Measurements from ENCODE around the gene UTF1.
"Not testable (repeated sequence)": the region's sequence is repeated elsewhere in the genome, so short reads cannot be mapped to it uniquely, and the experiment has no call there.

UTF1 gene

DNA sequence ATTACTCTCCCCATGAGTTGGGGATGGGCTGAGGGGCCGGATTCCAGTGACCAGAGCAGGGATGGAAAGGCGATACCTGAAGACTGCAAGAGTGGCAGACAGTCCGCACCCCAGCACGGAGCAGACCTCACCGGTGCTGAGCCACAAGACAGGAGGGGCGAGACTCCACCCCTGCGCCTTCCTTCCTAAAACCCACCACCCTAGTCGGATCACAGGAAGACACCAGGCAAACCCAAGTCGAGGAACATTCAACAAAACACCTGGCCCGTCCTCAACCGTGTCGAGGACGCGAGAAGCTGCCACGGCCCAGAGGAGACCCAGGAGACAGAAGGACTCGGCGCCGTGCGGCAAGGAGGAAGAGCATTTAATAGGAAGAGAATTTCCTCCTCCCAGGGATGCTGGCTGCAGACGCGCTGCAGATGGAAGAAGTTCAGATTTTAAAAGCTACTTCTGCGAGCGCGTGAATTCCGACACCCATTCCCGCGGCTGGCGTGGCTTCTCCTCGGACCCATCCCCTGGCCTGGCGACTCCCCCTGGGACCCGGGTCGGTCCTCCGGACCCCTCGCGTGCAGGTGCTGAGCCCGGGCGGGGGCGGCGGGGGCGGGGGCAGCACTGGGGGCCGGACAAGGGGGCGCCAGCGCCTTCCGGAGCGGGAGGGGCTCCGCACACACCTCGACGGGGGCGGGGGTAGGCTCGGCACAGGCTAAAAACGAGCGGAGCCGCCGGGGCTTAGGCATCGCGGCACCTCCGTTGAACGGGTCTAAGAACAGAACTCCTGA, 563 bp upstream of the UTF1 start:
- DNase-seq: no peak

DNA sequence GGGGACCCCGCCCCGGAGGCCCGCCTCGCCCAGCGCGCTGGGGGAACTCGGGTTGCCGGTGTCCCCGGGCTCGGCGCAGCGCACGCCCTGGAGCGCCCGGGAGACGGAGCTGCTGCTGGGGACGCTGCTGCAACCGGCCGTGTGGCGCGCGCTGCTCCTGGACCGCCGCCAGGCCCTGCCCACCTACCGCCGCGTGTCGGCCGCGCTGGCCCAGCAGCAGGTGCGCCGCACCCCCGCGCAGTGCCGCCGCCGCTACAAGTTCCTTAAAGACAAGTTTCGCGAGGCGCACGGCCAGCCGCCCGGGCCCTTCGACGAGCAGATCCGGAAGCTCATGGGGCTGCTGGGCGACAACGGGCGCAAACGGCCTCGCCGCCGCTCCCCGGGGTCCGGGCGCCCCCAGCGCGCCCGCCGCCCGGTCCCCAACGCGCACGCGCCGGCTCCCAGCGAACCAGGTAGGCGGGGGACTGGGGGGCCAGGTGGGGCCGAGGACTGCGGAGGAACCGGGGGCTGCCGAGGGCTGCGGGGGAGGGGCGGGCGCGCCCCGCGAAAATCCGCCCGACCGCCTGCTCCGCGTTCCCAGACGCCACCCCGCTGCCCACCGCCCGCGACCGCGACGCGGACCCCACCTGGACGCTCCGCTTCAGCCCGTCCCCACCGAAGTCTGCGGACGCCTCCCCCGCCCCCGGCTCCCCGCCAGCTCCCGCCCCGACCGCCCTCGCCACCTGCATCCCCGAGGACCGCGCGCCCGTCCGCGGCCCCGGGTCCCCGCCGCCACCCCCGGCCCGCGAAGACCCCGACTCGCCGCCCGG, 574 bp downstream of the UTF1 start:
- DNase-seq: peak; percentile 26

DNA sequence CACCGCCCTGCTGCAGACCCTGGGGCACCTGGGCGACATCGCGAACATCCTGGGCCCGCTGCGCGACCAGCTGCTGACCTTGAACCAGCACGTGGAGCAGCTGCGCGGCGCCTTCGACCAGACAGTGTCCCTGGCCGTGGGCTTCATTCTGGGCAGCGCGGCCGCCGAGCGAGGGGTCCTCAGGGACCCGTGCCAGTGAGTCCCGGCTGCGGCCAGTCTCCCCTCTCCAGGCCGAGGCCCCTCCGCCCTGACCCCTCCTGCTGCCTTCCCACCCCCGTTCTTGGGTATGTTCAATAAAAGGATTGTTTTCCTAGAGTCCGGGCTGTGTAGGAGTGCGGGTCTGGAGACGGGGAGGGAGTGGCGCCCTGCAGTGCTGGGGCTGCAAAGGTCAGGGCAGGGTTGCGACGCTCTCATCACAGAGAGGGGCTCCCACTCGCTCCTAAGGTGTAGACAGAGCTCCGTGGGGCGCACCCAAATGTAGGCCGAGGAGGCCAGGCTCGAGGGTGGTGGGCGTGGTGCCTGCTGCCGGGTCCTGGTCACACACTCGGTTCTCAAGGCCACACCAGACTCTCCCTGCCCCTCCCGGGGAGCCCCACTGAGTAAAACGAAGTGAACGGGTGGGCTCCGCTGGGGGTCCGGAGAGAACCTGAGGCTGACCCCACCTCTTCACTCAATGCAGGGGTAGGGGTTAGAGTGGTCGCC, 1.4 kb downstream of the UTF1 start:
- DNase-seq: no peak

DNA sequence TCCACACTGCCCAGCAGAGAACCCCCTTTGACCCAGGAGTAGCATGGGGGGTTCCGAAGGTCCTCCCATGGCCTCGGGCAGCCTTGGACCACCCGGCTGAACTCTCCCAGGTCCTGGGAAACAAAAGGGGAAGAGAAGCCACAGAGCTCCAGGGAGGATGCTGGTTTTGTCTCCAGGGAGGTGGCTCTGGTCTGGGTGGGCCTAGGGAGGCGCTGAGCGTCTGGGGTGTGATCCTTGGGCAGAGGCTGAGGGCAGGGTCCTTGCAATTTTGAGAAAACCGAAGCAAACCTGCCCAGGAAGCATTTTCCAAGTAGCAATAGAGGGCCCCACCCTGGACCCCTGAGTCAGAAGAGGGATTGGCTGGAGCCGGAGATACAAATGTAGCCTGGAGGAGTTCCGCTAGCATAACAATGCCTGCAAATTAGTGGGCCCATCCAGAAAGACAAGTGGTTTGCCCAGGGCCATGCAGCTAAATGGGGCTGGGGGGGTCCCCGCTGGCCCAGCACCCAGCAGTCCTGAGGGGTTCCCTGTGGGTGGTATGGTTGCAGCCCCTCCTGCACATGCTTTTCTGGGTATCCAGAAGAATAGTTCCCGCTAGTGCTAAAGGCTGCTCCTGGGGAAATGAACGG, 2.0 kb downstream of the UTF1 start:
- DNase-seq: no peak

DNA sequence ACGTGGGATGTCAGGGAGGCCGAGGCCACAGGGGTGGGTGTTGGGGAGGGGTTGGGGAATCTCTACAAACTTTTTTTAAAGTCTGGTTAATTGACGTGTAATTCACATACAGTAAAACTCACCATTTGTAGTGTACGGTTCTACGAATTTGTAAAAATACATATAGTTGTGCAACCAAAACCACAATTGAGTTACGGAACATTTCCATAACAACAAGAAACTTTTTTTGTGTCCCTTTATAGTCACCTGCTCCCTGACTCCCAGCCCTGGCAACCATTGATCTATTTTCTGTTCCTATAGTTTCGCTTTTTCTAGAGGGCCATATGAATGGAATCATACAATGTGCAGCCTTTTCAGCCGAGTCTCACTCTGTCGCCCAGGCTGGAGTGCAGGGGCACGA, 4.8 kb downstream of the UTF1 start:
- not testable (repeated sequence) for DNase-seq

DNA sequence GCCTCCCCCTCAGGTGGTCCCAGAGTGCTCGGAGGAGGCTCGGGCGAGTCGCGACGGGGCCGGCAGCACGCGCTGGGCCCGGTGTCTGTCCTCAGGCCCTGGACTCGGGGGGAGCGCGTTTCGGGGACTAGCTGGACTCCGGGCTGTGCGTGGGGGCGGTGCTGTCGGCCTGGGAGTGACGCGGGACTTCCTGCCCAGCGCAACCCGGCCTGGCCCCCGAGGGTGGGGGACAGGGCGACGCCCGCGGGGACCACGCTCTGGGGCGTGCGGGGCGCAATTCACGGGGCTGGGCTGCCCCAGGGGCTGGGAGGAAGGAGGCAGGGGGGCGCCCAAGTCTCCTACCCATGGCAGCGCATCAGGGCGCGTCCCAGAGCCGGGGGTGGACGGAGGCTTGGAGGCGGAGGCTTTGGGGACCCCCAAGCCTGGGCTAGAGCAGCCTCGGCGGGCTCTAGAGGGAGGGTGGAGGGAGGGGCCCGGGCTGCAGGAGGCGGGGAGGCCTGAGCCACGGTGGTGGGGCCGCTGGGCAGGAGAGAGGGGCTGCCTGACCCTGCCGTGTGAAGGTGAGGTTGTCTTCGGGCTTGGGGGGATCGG, 5.3 kb downstream of the UTF1 start:
- DNase-seq: no peak

DNA sequence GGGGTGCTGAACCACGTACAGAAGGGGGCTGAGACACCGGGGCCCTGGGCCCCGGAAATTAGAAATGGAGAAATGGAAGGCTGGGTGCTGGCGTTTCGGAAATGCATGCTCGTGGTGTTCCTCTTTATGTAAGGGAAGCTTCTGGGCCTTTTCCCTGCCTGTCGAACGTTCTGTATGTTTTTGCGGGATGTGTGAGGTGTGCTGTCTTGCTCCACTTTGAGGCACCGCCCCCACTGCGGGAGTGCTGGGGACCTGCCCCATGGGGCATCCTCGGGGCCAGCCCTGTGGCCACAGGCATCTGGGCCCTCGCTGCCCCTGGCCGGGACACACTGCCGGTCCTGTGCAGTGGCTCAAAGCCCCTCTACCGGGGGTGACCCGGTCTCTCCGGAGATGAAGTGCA, 5.9 kb downstream of the UTF1 start:
- DNase-seq: no peak

DNA sequence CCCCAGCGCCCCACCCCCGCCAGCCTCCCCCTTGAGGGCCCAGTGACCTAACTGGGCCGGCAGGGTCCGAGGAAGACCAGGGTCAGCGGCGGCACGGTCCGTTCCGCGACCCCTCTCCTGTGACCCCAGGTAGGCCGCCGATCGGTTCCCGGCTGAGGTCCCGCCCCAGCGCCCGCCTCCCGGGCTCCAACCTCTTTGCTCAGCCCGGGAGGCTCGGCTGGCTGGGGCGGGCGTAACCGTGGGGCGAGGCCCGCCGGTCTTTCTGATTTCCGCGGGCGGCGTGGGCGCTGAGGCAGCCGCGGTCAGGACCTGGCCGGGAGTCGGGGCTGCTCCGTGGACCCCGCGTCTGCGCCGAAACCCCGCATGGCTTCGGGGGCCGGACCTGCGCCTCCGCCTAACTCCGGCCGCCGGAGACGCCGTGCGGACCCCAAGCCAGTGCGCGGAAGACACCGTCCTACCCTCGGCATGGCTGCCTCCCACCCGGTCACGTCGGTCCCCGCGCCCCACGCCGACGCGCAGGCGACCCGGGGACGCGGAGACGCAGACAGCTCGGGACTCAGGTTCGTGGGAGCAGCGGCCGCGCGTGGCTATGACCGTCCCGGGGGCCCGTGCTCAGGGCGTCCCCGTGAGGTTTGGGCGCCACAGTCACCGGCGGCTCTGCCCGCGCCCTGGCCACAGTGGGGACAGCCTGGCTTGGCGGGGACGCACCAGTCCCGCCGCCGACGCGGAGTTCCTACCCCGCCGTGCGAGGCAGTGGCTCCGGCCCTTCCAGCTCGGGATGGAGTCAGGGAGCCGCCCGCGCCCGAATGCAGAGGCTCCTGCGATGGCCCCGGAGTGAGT, 6.6 kb downstream of the UTF1 start:
- DNase-seq: no peak

DNA sequence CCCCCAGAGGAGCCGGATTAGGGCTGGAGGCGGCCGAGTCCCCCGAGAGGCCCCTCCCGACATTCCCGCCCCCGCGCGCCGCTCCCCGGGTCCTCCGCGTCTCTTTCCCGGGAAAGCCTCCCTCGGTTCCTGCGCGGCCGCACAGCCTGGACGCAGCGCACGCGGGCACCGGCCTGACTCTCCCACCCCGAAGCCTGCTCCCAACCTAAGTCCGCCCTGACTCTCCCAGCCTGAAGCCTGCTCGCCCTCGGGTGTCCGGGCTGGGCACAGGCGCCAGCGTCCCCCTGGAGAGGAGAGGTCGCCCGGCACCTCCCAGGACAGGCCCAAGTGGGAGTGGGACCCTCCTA, 7.2 kb downstream of the UTF1 start:
- DNase-seq: no peak

DNA sequence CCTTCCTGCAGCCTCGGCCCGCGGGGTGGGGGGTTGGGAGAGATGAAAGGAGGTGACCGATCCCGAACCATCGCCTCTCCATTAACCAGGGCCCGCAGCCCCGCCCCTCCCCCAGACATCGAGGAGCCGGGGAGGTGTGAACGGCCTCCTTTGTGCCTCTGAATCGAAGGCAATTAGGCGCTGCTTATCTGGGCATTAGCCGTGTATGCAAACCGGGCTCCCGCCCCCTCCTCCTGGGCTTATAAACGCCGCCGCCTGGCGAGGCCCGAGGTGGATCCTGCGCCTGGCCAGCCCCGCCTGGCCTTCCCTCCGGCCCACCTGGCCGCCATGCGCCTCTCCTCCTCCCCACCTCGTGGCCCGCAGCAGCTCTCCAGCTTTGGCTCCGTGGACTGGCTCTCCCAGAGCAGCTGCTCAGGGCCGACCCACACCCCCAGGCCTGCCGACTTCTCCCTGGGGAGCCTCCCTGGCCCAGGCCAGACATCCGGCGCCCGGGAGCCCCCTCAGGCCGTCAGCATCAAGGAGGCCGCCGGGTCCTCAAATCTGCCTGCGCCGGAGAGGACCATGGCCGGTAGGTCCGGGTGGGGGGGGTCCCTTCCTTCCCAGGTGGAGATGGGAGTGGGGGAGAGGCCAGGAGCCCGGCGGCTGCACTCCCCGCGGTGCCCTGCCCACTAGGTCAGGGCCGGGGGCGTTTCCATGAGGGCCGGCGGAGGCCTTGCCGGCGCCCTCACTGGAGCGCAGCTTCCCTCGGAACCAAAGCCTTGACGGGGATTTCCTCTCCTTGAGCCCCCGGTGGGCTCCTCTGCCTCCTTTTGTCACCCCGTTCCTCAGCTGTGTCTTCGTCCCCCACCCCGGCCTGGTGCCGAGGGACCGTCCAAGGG, 7.8 kb downstream of the UTF1 start, which contains the start of gene VENTX:
Gene VENTX, plus strand, starts transcription at position 268 of the 878 bp plus-strand sequence. Its CDS starts 60 bp downstream, at position 328.
- no peak for DNase-seq

DNA sequence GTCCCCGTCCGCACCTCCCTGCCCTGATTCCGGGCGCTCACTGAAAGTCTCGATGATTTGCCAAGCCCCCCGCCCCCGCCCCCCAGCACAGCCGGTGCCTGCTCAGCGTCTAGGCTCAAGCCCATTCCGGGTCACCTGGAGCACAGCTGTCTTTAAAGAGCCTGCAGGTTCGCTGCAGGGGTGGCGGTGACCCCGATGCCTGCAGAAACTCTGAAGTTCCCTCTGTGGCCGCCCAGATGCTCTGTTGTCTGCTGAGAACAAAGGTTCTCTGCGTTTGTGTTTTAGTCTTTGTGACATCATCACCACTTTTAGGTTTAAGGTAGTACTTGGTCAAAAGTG, 8.4 kb downstream of the UTF1 start:
- no peak for DNase-seq

DNA sequence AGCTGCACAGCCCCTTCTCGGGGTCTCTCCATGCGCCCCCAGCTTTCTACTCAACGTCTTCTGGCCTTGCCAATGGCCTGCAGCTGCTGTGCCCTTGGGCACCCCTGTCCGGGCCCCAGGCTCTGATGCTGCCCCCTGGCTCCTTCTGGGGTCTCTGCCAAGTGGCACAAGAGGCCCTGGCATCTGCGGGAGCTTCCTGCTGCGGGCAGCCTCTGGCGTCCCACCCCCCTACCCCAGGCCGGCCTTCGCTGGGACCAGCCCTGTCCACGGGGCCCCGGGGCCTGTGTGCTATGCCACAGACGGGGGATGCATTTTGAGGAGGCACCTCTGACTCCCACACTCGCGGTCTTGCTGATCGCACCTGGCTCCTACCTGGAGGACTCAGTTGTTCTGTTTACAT, 10.0 kb downstream of the UTF1 start:
- DNase-seq: no peak

DNA sequence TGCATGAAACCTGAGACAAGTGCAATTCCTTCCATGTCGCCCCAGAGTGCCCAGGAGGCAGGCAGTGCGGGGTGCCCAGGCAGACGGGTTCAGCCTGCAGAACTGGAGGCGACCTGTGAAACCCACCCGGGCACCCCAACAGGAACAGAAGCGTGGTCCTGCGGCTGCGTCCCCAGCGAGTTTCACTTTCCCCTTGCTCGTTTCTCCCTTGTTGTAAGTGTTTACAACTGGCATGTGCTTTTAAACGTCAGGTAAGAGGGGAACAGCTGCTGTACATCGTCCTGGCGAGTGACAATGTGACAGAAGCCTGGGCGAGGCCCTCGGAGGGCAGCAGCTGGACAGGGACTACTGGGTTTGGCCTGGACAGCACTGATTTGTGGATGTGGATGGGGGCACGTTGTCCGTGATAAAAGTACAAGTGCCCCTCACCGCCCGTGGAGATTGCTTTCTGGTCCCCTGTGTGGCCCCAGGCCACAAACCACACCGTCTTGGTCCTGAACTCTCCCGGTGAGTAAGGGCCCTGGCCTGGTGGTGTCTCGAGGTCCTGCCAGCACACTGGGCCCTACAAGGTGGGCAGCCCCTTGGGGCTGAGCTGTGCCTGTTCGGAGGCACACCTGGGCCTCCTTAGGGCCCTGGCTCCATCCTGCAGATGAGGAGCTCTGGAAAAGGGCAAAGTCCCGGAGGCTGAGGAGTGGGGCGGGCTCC, 11.6 kb downstream of the UTF1 start:
- no peak for DNase-seq

DNA sequence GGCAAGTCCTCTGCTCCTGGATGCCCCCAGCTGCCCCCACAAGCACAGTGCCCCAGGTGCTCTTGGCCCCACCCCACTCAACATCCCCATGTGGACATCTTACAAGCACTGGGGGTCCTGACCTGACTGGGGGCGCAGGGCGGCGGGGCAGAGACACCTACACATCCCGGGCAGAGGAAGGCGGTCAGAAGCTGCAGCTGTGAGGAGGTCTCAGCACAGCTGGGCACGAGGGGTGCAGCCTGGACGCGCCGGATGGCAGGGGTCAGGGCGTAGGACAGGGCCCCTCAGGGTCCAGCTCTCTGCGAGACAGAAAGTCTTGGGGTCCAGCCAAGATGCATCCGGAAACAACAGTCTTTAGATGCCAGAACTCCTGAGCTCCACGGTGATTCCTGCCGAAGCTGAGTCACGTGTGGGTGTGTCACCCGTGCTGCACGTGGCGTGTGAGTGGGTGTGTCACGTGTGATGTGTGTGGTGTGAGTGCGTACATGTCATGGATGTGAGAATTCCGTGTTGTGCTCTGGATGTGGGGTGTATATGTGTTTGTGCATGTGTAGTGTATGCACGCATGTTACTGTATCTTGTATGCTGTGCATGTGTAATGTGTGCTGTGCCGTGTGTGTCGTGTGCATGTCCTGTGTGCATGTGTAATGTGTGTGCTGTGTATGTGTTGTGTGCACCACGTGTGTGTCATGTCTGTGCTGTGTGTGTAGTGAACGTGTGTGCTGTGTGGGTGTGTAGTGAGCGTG, 12.8 kb downstream of the UTF1 start:
- DNase-seq: no peak

DNA sequence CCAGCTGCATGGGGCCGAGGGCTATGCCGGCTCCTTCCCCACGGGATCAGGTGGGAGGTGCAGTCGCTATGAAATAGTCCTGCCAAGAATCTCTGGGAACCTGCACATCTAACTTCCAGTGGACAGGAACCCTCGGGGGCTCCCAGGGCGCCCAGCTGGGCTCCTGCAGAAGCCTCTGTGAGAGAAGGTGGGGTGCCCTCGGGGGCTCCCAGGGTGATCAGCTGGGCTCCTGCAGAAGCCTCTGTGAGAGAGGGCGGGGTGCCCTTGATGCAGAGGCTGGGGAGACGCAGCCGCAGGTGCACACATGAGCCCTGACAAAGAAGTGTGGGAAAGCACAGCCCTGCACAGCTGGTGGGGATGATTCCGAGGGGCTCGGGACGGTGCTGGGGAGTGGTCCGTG, 13.6 kb downstream of the UTF1 start:
- DNase-seq: no peak

DNA sequence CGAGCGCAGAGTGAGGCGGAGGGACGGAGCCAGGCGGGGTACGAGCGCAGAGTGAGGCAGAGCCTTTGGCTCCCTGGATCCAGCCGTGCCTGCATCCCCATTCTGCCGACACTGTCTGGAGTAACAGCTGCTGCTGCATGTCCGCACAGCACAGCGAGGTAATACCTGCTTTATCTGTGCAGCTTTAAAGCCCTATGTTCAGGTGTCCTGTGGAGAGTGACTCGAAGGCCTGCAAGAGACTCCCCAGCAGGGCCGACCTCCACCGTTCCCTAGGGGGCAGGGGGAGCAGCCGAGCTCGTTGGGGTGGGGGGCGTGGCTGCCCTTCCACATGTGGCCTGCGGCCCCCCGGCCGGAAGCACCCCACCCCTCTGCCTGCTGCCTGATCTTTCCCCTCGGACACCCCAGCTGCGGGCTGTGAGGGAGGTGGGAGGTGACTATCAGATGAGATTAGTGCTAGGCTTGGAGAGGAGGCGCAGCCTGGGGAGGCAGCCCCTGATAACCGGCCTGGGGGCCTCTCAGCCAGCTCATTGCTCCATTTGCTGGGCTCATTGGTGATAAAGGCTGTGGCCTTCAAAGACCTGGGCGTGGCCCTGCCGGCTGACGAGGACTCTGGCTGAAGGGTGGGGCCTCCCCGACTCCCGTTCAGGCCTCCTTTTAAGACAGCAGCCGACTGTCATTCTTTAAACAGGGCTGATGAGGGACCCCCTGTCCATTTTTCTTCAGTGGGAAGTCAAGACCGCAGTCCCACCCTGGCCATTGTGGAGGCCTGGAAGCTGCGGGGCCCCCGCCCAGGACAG, 15.6 kb downstream of the UTF1 start:
- DNase-seq: no peak

DNA sequence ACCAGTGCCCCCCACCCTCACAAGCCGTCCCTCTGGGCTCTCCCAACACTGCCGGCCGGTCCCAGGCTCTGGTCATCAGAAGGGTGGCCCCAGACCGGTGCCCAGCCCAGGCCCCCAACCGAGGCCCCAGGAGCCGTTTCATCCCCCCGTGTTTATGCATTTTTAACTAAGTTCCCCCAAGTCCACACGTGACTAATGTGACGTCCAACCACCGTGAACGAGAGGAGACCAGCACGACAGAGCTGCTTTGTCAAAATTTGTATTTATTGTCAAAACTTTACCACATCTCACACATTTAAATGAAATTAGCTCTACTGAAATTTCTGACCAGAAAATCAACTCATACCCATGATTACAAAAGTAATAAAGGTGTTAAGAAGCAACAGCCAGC, 16.2 kb downstream of the UTF1 start:
- no peak for DNase-seq

DNA sequence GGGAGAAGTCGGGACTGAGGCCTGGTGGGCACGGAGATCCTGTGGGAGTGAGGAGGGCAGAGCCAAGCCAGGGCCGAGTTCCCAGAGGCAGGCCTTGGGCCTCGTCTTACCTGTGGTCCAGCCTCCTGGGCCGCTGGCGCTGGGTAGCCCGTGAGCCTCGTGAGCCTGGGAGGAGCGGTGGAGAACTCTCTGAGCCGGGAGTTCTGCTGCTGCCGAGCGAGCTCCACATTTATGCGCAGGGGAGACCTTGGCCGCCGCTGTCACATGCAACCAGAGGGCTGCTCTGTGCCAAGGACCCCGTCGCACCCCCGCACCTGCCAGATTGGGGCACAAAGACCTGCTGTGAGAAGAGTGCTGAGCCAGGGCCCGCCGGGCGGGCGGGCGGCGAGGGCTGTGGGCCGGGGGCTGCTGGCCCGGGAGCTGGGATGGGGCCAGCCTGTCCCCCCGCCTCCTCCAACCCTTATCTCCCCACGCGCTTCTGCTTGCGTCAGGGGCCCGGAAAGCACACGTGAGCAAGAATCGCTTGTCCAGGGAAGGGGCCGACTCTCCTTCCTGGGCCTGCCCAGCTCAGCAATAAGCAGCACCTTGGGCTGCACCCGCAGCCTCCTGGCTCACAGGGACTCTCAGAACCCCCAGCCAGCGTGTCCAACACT, 17.8 kb downstream of the UTF1 start:
- DNase-seq: no peak
